HG03103 (cell line): ENCODE results near the gene FKBP6.
A peak's percentile ranks its signal among the peaks of the same experiment; 100 is the strongest.
"Not testable (repeated sequence)": the region's sequence is repeated elsewhere in the genome, so short reads cannot be mapped to it uniquely, and the experiment has no call there.

Experiments used
- ATAC-seq: cut with Tn5 transposase; IDR thresholded peaks from one replicate; pipeline ENCODE4 v1.9.1; 2021; ENCODE audit warnings: low read depth; ENCODE audit not compliant: unreplicated experiment

The FKBP6 gene

GRCh38 chr7:73327922-73328321 is at the start of gene FKBP6, which contains the start of gene TRIM50:
Gene FKBP6 (plus strand): TSS chr7:73328161. CDS start chr7:73328429, 268 bp downstream.
Gene TRIM50 (minus strand): TSS chr7:73328082. CDS start chr7:73324787, 3,295 bp downstream.
- not testable (repeated sequence) for ATAC-seq

- ATAC-seq: not testable (repeated sequence)
These were observed 30.7 kb upstream of the FKBP6 start for GRCh38 chr7:73297235-73297634.

- ATAC-seq: not testable (repeated sequence)
These were observed 30.3 kb upstream of the FKBP6 start for GRCh38 chr7:73297706-73298105.

- ATAC-seq: not testable (repeated sequence)
These were observed 28.1 kb upstream of the FKBP6 start for GRCh38 chr7:73299812-73300211.

GRCh38 chr7:73301108-73301507 is 26.9 kb upstream of the FKBP6 start:
- ATAC-seq: not testable (repeated sequence)

GRCh38 chr7:73302846-73303245 is 25.1 kb upstream of the FKBP6 start:
- ATAC-seq: not testable (repeated sequence)

- no peak for ATAC-seq
These were observed 24.4 kb upstream of the FKBP6 start for GRCh38 chr7:73303546-73303945.

GRCh38 chr7:73304071-73304470 is 23.9 kb upstream of the FKBP6 start:
- ATAC-seq: no peak

GRCh38 chr7:73304612-73305387 is 23.2 kb upstream of the FKBP6 start:
- not testable (repeated sequence) for ATAC-seq

- ATAC-seq: no peak
These were observed 20.5 kb upstream of the FKBP6 start for GRCh38 chr7:73307436-73307835.

GRCh38 chr7:73308074-73308664 is 19.8 kb upstream of the FKBP6 start:
- peak; percentile 25 for ATAC-seq

GRCh38 chr7:73308665-73309214 is 19.2 kb upstream of the FKBP6 start, which contains the start of gene NSUN5:
Gene NSUN5 (minus strand): TSS chr7:73308826. CDS start chr7:73308790, 36 bp downstream.
- peak; percentile 81 for ATAC-seq

GRCh38 chr7:73311421-73311820 is 16.5 kb upstream of the FKBP6 start:
- ATAC-seq: not testable (repeated sequence)

GRCh38 chr7:73312831-73313520 is 15.0 kb upstream of the FKBP6 start:
- no peak for ATAC-seq

- no peak for ATAC-seq
These were observed 14.4 kb upstream of the FKBP6 start for GRCh38 chr7:73313521-73313906.

GRCh38 chr7:73314271-73314670 is 13.7 kb upstream of the FKBP6 start:
- ATAC-seq: no peak

- no peak for ATAC-seq
These were observed 11.4 kb upstream of the FKBP6 start for GRCh38 chr7:73316521-73316920.

GRCh38 chr7:73318656-73319204 is 9.2 kb upstream of the FKBP6 start:
- not testable (repeated sequence) for ATAC-seq

- ATAC-seq: not testable (repeated sequence)
These were observed 8.4 kb upstream of the FKBP6 start for GRCh38 chr7:73319541-73319940.

GRCh38 chr7:73320009-73320408 is 8.0 kb upstream of the FKBP6 start:
- ATAC-seq: not testable (repeated sequence)
